Measurements from ENCODE around the gene SNTB2. TPM values are rescaled to one million over a fixed set of nuclear protein-coding genes. Genes with fewer than 3 reads are reported as not detected.

The SNTB2 gene
- total and polyA plus RNA-seq, 2 of the 8 experiments (the other 6 are each of a cell fraction or from before 2014, with no cell fraction given), result 6.0 to 16.1 TPM

DNA sequence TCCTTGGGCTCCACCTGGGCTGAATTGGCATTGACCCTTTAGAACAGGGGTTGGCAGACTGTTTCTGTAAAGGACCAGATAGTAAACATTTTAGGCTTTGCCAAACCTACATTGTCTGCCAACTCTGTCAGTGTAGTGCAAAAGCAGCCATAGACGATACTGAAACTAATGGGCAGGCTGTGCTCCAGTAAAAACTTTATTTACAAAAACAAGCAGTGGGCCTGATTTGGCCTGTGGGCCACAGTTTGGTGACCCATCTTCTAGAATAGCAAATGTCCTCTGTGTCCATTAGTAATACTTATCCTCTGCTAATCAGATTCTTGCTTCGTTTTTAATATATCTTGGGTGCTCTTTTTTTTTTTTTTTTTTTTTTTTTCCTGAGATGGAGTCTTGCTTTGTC lies 48.4 kb upstream of the SNTB2 start:
- Histone ChIP-seq H3K9ac (replicated peaks in 1 of 4; ENCODE audit: extremely low read depth in 1 of 4, low read depth in 3 of 4, low read length in 3 of 4) (no peak overlapping the region), H2AK5ac (ENCODE audit: low read depth, low read length) (no peak overlapping the region), H4K8ac (ENCODE audit: extremely low read depth, insufficient read depth, low read length) (no peak overlapping the region), H4K20me1 (replicated peaks in 1 of 2; ENCODE audit: control insufficient read depth in 1 of 2, insufficient read depth in 2 of 2, low read length in 2 of 2) (peaks cover 8 to 10% of the 10 kb centered on the region in 2 experiments), H2BK15ac (ENCODE audit: low read length) (no peak overlapping the region), H3K4me2 (ENCODE audit: insufficient read depth in 1 of 2, low read depth in 2 of 2, low read length in 2 of 2) (no peak overlapping the region), H3K27ac (ENCODE audit: low read depth, low read length) (no peak overlapping the region), H2AFZ (ENCODE audit: low read length) (no peak overlapping the region), H3K23me2 (ENCODE audit: low read depth, low read length) (no peaks in the 10 kb centered on the region), H4K5ac (ENCODE audit: insufficient read length, low read depth, low read length) (no peak overlapping the region), H3K56ac (replicated peaks; ENCODE audit: insufficient read length, low read depth, low read length) (no peak overlapping the region), H3K4ac (replicated peaks; ENCODE audit: insufficient read length, low read depth, low read length) (no peak overlapping the region), H2BK20ac (ENCODE audit: low read length) (no peak overlapping the region), H2BK5ac (ENCODE audit: low read depth, low read length) (no peak overlapping the region), H3K14ac (ENCODE audit: insufficient read length) (no peak overlapping the region), H3K4me3 (ENCODE audit: extremely low read depth in 1 of 4, insufficient read depth in 2 of 4, low read depth in 3 of 4, low read length in 4 of 4) (no peak overlapping the region), H3K79me2 (ENCODE audit: control insufficient read depth in 1 of 2, insufficient read depth in 2 of 2, low read length in 2 of 2) (peaks cover 12 to 46% of the 10 kb centered on the region in 2 experiments), H3K79me1 (ENCODE audit: low read depth, low read length) (no peaks in the 10 kb centered on the region; the same call in 1 of the 2 replicates), H3K36me3 (ENCODE audit: control insufficient read depth in 2 of 4, insufficient read depth in 4 of 4, low read length in 3 of 4) (peaks cover 27 to 74% (median 58%) of the 10 kb centered on the region in 4 experiments), H3K18ac (ENCODE audit: extremely low read depth, low read length) (no peak overlapping the region), H4K91ac (replicated peaks; ENCODE audit: insufficient read length, low read length) (no peak overlapping the region), H3K4me1 (replicated peaks in 1 of 4; ENCODE audit: control insufficient read depth in 3 of 4, insufficient read depth in 4 of 4, low read length in 3 of 4) (peaks cover 0 to 5% (median 2%) of the 10 kb centered on the region in 4 experiments; a peak in 5 of 7 replicates), H2BK120ac (replicated peaks; ENCODE audit: low read depth, low read length) (no peak overlapping the region), H3K23ac (ENCODE audit: insufficient read length) (no peak overlapping the region), H2BK12ac (ENCODE audit: low read depth, low read length) (no peak overlapping the region), H3K27me3 (replicated peaks in 1 of 4; ENCODE audit: control insufficient read depth in 3 of 4, extremely low read depth in 1 of 4, insufficient read depth in 3 of 4, low read length in 3 of 4) (no peaks in the 10 kb centered on the region), H3K9me3 (ENCODE audit: insufficient read depth in 2 of 2, low read depth in 1 of 2, low read length in 1 of 2) (no peaks in the 10 kb centered on the region)
- ChIA-PET POLR2A (ENCODE audit: partially characterized antibody) (no interaction called here), CTCF (ENCODE audit: partially characterized antibody) (interaction anchor here (1.5 kb wide), 1 partner anchor 26 kb away, joined by 4 read pairs; no protein-coding TSS in a partner anchor)
- WGBS, 2 experiments (ENCODE audit: extremely low coverage in 1 of 2, insufficient coverage in 1 of 2, insufficient read length in 1 of 2, insufficient replicate concordance in 2 of 2, low coverage in 1 of 2, low lambda C conversion rate in 2 of 2, missing lambda C conversion rate in 1 of 2), result 90% methylated on average over 2 of the region's 2 CpGs; no CpG with 5 or more reads in 1 of the 2 experiments
- DNase-seq (ENCODE audit: low read depth in 1 of 2, low spot score in 2 of 2) (no peak), FAIRE-seq (no peak)
- TF ChIP-seq CEBPB (IDR thresholded peaks at IDR 0.05; ENCODE audit: low read depth, low read length) (no peak), E2F6 (IDR thresholded peaks at IDR 0.05) (no peak)
